WERI-Rb-1 (cell line): ENCODE data around the gene FCGR2B.
"Not testable (repeated sequence)": the region's sequence is repeated elsewhere in the genome, so short reads cannot be mapped to it uniquely, and the experiment has no call there.

Experiments used
- DNase-seq: peaks from one replicate; pipeline ENCODE4 v3.0.0-alpha.2; 2020
- H3K27ac ChIP-seq: fragments of 250-450 bp; sonication (Bioruptor Pico); 2 replicates; pipeline ENCODE4 v1.5.1; 2020; ENCODE audit warnings: mild to moderate bottlenecking, moderate library complexity
- H3K27me3 ChIP-seq: fragments of 250-450 bp; sonication (Bioruptor Pico); 2 replicates; pipeline ENCODE4 v1.5.1; 2021; ENCODE audit warnings: mild to moderate bottlenecking, low read depth, moderate library complexity; ENCODE audit not compliant: insufficient read depth, severe bottlenecking
- H3K36me3 ChIP-seq: fragments of 250-450 bp; sonication (Bioruptor Pico); 2 replicates; pipeline ENCODE4 v1.5.1; 2020; ENCODE audit warnings: mild to moderate bottlenecking, moderate library complexity
- H3K4me3 ChIP-seq: 2 replicates; pipeline ENCODE4 v1.5.1; 2011; ENCODE audit warnings: low read depth, mild to moderate bottlenecking, control low read depth, low read length
- H3K9me3 ChIP-seq: fragments of 250-450 bp; sonication (Bioruptor Pico); 2 replicates; pipeline ENCODE4 v1.5.1; 2021; ENCODE audit warnings: mild to moderate bottlenecking, moderate library complexity; ENCODE audit not compliant: severe bottlenecking

The FCGR2B gene

DNA sequence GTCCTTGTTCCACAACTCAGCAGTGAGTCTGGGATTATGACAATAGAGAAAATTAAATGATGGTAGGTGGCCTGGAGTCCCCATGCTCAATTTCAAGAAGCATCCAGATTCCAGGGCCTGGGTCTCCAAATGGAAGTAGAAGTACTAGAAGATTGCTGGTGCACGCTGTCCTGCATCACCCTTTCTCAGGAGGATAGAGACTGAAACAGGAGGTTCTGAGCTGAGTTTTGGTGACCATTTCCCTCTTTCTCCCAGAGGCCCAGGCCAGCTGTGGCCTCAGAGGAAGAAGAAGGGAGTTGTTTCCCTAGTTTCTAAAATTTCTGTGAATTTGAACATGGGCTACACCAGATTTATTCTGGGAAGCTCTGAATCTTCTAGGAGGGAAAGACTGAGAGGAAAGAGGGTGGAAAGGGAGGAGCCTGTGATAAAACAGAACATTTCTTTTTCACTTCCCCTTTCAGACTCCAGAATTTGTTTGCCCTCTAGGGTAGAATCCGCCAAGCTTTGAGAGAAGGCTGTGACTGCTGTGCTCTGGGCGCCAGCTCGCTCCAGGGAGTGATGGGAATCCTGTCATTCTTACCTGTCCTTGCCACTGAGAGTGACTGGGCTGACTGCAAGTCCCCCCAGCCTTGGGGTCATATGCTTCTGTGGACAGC, at the start of gene FCGR2B:
FCGR2B (plus strand) TSS at position 460 of the 656 bp plus-strand sequence; CDS start at position 559, 99 bp downstream.
- not testable (repeated sequence) for DNase-seq, H3K27me3 ChIP-seq, H3K27ac ChIP-seq, H3K4me3 ChIP-seq, H3K36me3 ChIP-seq, H3K9me3 ChIP-seq

DNA sequence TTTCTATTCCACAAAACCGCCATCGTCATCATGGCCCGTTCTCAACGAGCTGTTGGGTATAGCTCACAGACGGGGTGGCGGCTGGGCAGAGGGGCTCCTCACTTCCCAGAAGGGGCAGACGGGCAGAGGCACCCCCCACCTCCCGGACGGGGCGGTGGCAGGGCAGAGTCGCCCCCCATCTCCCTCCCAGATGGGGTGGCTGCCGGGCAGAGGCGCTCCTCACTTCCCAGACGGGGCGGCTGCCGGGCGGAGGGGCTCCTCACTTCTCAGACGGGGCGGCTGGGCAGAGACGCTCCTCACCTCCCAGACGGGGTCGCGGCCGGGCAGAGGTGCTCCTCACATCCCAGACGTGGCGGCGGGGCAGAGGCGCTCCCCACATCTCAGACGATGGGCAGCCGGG, 46.5 kb upstream of the FCGR2B start:
- not testable (repeated sequence) for H3K27ac ChIP-seq, H3K4me3 ChIP-seq, DNase-seq, H3K36me3 ChIP-seq
- Histone ChIP-seq H3K9me3 (peaks cover 32% of the 10 kb centered on the region), H3K27me3 (peaks cover 38% of the 10 kb centered on the region)

DNA sequence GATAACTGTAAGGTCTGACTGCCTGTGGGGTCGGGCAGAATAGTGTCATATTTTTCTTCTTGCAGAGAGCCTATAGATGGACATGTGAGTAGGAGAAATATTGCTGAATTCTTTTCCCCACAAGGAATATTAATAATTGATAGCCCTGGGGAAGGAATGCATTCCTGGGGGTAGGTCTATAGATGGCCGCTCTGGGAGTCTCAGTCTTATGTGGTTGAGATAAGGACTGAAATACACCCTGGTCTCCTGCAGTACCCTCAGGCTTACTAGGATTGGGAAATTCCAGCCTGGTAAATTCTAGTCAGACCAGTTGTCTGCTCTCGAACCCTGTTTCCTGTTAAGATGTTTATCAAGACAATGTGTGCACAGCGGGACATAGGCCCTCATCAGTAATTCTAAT, 44.4 kb upstream of the FCGR2B start:
- H3K4me3 ChIP-seq, H3K27ac ChIP-seq, H3K36me3 ChIP-seq, DNase-seq: not testable (repeated sequence)
- Histone ChIP-seq H3K27me3 (peaks cover 28% of the 10 kb centered on the region), H3K9me3 (peaks cover 28% of the 10 kb centered on the region)

DNA sequence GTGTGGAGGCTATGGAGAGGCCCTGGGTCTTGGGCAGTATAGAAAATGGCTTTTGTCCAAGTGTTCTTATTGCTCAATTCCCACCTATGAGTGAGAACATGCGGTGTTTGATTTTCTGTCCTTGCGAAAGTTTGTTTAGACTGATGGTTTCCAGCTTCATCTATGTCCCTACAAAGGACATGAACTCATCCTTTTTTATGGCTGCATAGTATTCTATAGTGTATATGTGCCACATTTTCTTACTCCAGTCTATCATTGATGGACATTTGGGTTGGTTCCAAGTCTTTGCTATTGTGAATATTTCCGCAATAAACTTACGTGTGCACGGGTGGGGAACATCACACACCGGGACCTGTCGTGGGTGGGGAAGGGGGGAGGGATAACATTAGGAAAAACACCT, 42.5 kb upstream of the FCGR2B start:
- H3K9me3 ChIP-seq = peaks cover 28% of the 10 kb centered on the region
- DNase-seq, H3K36me3 ChIP-seq, H3K4me3 ChIP-seq, H3K27ac ChIP-seq: not testable (repeated sequence)
- peaks cover 28% of the 10 kb centered on the region for H3K27me3 ChIP-seq

DNA sequence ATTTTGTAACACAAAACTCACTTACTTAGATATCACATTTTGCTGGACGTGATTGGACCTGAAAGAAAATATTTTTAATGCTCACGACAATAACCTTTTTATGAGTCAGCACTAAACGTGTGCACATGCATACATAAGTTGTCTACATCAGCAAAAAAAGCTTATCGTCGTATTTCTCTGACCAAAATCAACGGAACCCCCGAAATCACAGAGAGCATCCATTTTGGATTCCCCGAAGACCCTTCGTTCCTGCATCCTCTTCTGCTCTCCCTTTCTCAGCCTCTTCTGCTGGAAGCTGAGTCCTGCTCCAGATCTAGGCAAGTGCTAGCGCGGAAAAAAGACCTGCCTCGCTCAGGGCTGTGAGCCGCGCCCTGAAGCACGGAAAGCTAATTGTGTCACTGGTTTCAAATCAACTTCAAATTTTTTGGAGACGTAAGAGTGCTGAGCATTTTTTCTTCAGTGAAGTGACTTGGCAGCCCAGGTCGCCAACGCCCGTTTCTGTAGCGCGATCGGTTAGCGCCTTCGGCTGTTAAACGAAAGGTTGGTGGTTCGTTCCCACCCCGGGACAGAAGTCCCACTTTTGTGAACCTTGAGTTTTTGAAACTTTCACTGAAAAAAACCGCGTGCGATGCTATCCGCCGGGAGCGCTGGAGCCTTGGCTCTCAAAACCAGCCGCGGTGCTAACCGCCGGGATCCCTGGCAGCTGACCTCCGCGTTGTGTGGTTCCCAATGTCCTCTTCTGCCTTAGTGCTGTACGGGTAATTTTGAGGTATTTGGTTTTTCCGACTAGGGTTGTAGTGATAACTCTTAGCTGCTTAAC, 41.6 kb upstream of the FCGR2B start:
- H3K36me3 ChIP-seq, H3K27ac ChIP-seq, H3K4me3 ChIP-seq, DNase-seq: not testable (repeated sequence)
- H3K27me3 ChIP-seq = peaks cover 23% of the 10 kb centered on the region
- peaks cover 22% of the 10 kb centered on the region for H3K9me3 ChIP-seq

DNA sequence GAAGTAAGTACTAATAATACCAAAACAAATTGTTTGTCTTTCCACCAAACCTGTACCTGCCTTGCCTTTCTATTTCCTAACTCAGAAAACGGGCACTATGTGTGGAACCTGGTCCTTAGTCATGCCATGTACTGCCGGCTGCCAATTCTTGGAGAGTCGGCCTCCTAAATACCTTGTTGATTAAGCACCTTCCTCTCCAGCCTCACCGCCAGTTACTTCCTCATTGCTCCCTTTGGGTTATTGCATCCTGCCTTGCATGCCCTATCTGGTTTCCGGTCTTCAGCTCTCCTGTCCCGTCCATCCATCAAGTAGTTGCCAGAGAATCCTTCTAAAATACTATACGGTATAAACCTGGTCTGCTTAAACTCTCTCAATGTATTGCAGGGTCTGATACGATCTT, 40.9 kb upstream of the FCGR2B start:
- not testable (repeated sequence) for DNase-seq, H3K36me3 ChIP-seq, H3K27ac ChIP-seq, H3K4me3 ChIP-seq
- peaks cover 26% of the 10 kb centered on the region for H3K27me3 ChIP-seq
- H3K9me3 ChIP-seq = peaks cover 16% of the 10 kb centered on the region

DNA sequence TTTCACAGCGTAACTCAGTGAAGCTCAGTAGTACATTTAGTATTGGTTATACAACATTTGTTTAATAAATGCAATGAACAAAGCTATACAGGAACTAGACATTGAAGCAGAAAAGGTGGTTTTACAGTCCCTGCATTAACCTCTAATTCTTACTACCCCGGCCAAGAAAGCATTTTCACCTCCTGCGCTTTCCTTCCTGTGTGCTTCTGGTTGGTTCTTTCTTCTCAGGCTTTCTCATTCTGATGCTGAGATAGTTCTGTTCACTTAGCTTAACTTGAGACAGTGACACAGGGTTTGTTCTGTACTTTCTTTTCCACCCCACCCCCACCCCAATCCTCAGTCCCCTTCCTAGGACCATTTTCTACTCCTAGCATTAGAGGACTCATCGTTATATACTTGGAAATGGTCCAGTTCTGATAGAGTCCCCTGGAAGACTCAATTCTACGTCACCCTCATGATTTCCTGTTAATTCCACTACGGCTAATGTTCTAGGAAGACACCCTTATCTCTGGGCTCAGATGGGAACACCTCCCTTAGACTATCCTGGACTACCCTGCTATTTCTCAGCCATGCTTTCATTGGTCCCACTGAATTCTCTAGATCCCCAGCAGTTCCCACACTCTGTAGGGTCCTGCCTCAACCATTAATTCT, 39.4 kb upstream of the FCGR2B start:
- H3K27ac ChIP-seq, DNase-seq, H3K36me3 ChIP-seq, H3K4me3 ChIP-seq: not testable (repeated sequence)
- peaks cover 29% of the 10 kb centered on the region for H3K27me3 ChIP-seq
- peaks cover 11% of the 10 kb centered on the region for H3K9me3 ChIP-seq

DNA sequence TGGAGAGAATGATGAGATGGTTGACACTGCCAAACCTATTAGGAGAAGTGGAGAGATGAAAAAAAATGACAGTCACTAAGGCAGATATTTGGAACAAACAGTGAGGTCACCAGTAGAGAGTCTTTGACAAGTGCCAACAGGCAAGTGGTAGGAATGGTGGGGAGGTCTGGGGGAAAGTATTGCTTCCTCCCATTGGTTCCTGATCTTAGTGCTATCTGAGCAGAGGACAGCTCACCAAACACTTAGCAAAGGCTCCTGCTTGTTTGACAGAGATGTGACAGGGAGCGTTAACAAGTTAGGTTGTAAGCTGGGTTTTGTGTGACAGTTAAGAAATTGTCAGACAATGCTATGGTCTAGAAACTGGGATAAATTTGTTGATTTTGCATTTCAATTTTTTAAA, 38.3 kb upstream of the FCGR2B start:
- not testable (repeated sequence) for H3K4me3 ChIP-seq, H3K27ac ChIP-seq, H3K36me3 ChIP-seq, DNase-seq
- peaks cover 29% of the 10 kb centered on the region for H3K27me3 ChIP-seq
- peaks cover 11% of the 10 kb centered on the region for H3K9me3 ChIP-seq

DNA sequence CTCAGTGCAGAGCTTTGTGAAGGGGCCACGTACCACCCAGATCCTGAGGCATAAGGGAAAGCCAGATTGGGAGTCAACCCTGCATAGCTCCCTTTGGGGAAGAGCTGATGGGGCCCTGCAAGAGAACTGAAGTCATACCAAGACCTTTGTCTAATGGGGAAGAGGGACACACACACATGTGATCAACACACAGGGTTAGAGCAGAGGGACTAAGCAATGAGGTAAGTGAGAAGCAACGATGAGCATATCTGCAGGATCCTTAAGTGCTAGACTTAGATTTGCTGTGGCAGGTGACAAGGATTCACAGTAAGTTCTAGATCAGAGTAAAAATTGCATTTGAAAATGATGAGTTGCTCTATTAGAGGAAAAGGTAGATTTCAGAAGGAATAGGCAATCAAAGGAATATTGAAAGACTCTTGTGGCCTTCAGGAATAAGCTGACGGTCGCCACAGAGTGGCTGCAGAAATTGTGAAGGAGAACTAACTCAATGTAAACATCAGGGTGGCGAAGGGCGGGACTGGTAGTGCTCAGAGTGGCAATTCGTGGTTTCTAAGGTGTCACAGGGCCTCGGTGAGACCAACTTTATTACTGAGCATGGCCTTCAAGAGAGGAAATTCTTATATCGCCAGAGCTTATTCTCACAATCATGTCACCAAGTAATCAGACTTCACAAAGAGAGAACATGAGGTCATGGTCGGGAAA, 36.3 kb upstream of the FCGR2B start:
- H3K4me3 ChIP-seq, H3K9me3 ChIP-seq, H3K27ac ChIP-seq, H3K36me3 ChIP-seq, DNase-seq: not testable (repeated sequence)
- peaks cover 17% of the 10 kb centered on the region for H3K27me3 ChIP-seq

DNA sequence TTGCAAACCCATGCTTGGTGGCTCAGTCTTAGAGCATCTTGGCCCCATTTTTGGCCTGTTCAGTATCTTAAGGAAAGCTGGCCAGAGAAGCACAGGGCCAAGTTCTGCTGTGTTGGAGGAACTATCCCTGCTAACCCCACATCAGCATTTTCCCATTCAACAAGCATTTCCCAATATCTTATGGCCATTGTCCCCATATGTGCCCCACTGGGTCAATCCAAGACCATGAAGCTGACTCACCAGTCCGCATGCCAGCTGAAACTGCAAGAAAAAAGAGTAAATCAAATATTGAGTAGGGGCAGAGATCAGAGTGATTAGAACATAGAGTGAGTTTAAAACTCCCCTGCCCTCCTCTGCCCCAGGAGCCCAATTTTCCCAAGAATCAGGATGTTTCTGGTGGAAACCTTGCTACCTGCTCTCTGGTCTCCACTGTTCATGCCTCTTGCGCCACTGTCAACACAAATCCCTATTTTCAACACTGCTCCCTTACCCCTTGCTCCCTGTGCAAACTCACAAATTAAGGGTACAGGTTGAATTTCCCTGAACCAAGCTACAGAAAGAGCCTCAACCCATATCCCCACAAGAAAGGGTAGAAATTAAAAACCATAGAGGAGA, 32.7 kb upstream of the FCGR2B start:
- H3K27ac ChIP-seq, H3K4me3 ChIP-seq, DNase-seq, H3K36me3 ChIP-seq, H3K9me3 ChIP-seq: not testable (repeated sequence)
- H3K27me3 ChIP-seq = peaks cover 16% of the 10 kb centered on the region
